ENCODE data around the gene MAPK8IP3.

DNA sequence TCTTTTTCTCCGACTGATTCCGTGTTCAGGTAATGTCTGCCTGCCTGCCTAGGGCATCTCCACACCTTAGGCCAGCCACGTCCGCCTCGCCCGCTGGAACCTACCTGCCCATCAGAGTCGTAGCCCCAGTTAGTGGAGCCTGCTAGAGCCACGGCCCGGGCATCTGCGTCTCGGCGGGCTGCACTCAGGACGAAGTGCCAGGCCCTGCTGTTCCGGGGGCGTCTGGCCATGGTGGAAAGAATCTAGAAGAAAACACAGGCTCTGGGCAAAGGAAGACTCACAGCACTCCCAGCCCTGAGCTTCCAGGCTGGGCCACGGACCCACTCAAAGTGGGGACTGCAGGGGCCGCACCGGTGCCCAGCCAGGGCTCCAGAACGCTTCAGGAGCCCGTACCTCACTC lies 75.3 kb downstream of the MAPK8IP3 start:
- TF ChIP-seq, protein P1, sequence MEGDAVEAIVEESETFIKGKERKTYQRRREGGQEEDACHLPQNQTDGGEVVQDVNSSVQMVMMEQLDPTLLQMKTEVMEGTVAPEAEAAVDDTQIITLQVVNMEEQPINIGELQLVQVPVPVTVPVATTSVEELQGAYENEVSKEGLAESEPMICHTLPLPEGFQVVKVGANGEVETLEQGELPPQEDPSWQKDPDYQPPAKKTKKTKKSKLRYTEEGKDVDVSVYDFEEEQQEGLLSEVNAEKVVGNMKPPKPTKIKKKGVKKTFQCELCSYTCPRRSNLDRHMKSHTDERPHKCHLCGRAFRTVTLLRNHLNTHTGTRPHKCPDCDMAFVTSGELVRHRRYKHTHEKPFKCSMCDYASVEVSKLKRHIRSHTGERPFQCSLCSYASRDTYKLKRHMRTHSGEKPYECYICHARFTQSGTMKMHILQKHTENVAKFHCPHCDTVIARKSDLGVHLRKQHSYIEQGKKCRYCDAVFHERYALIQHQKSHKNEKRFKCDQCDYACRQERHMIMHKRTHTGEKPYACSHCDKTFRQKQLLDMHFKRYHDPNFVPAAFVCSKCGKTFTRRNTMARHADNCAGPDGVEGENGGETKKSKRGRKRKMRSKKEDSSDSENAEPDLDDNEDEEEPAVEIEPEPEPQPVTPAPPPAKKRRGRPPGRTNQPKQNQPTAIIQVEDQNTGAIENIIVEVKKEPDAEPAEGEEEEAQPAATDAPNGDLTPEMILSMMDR (IDR thresholded peaks at IDR 0.05; ENCODE audit: borderline replicate concordance, extremely low read depth, low read length, poor library complexity, severe bottlenecking) = no peak
- TF ChIP-seq EZH2 (IDR thresholded peaks at IDR 0.05; ENCODE audit: borderline replicate concordance, low read depth, low read length, severe bottlenecking) = no peak

Measured in DND-41 (cell line).